AG04450 (cell line): ENCODE measurements around the gene SLC48A1. TPM values are rescaled to one million over a fixed set of nuclear protein-coding genes. Genes with fewer than 3 reads are reported as not detected.

ENCODE experiments used
- CTCF ChIA-PET: fragments of 300-600, 350-600 bp; formaldehyde crosslinking; extraction: SDS; loops from one replicate; lab custom pipeline; 2022; ENCODE audit warnings: antibody characterized with exemption, inconsistent platforms; lab: Charles Lee
- POLR2A ChIA-PET: fragments of 350-600 bp; formaldehyde crosslinking; extraction: SDS; loops from one replicate; lab custom pipeline; 2021; ENCODE audit warnings: antibody characterized with exemption, inconsistent platforms; lab: Yijun Ruan, JAX
- DNase-seq: peaks from one replicate; pipeline ENCODE4 v3.0.0-alpha.2; 2011; ENCODE audit warnings: low read depth, low spot score
- H3K27ac ChIP-seq: one replicate; pipeline ENCODE4 v1.5.1; 2012; ENCODE audit warnings: low read depth, low read length, control low read depth
- H3K27me3 ChIP-seq: one replicate; pipeline ENCODE4 v1.6.0; 2012; ENCODE audit warnings: low read length; ENCODE audit not compliant: control insufficient read depth, insufficient read depth
- H3K4me3 ChIP-seq: 2 replicates; pipeline ENCODE4 v1.5.1; 2011; ENCODE audit warnings: mild to moderate bottlenecking, low read depth, low read length, control low read depth
- H3K9me3 ChIP-seq: 2 replicates; pipeline ENCODE4 v1.5.1; 2012; ENCODE audit warnings: low read length; ENCODE audit not compliant: control insufficient read depth, insufficient read depth
- polyA plus RNA-seq: library from polyadenylated mRNA; depleted of rRNA; stranded (reverse); fragments of >200 nt; gene quantifications from 2 replicates; pipeline ENCODE4 v1.2.3, GENCODE V29; 2011
- TF ChIP-seq, protein P1 (sequence below): IDR thresholded peaks from 2 replicates; pipeline ENCODE4 v1.5.1; 2011; ENCODE audit warnings: low read depth, low read length, control low read depth, inconsistent platforms

SLC48A1 gene
- polyA plus RNA-seq, 1 experiment, result 7.8 TPM

- ChIA-PET POLR2A (interaction anchor here (0.6 kb wide), 1 partner anchor 39 kb away, joined by 8 read pairs; no protein-coding TSS in a partner anchor), CTCF (interaction anchor here (0.6 to 2.7 kb wide), 4 partner anchors 14 to 274 kb away, joined by 3 to 22 read pairs (median 6); no protein-coding TSS in a partner anchor)
- H3K9me3 ChIP-seq, result no peaks in the 10 kb centered on the region; the same call in 1 of the 2 replicates
- TF ChIP-seq, protein P1, sequence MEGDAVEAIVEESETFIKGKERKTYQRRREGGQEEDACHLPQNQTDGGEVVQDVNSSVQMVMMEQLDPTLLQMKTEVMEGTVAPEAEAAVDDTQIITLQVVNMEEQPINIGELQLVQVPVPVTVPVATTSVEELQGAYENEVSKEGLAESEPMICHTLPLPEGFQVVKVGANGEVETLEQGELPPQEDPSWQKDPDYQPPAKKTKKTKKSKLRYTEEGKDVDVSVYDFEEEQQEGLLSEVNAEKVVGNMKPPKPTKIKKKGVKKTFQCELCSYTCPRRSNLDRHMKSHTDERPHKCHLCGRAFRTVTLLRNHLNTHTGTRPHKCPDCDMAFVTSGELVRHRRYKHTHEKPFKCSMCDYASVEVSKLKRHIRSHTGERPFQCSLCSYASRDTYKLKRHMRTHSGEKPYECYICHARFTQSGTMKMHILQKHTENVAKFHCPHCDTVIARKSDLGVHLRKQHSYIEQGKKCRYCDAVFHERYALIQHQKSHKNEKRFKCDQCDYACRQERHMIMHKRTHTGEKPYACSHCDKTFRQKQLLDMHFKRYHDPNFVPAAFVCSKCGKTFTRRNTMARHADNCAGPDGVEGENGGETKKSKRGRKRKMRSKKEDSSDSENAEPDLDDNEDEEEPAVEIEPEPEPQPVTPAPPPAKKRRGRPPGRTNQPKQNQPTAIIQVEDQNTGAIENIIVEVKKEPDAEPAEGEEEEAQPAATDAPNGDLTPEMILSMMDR, result peak; percentile 34
- H3K4me3 ChIP-seq, result peak overlapping the region; percentile 91
- no peak for DNase-seq
- peak overlapping the region; percentile 61 for H3K27ac ChIP-seq
- H3K27me3 ChIP-seq, result no peaks in the 10 kb centered on the region
These were observed 46.3 kb downstream of the SLC48A1 start for GRCh38 chr12:47819138-47819895.

GRCh38 chr12:47819896-47820630 lies 47.0 kb downstream of the SLC48A1 start, which contains the start of gene HDAC7:
TSS of gene HDAC7 (minus strand) at chr12:47819903. CDS start at chr12:47819785, 118 bp downstream.
- no peaks in the 10 kb centered on the region; the same call in 1 of the 2 replicates for H3K9me3 ChIP-seq
- H3K27me3 ChIP-seq, result no peaks in the 10 kb centered on the region
- peak within 1 kb of the TSS; percentile 99 for H3K27ac ChIP-seq
- peak within 1 kb of the TSS; percentile 91 for H3K4me3 ChIP-seq
- no peak for DNase-seq
- TF ChIP-seq, protein P1, result no peak
- CTCF ChIA-PET, result interaction anchor here (0.6 to 2.1 kb wide), 8 partner anchors 11 to 351 kb away, joined by 3 to 13 read pairs (median 4); no protein-coding TSS in a partner anchor
- POLR2A ChIA-PET, result interaction anchor here (0.6 to 1.4 kb wide), 9 partner anchors 9 to 182 kb away, joined by 3 to 19 read pairs (median 11); no protein-coding TSS in a partner anchor

GRCh38 chr12:47820631-47821345 lies 47.8 kb downstream of the SLC48A1 start:
- ChIA-PET POLR2A (interaction anchor here (0.6 to 1.4 kb wide), 9 partner anchors 9 to 181 kb away, joined by 3 to 19 read pairs (median 11); no protein-coding TSS in a partner anchor), CTCF (interaction anchor here (0.6 to 2.1 kb wide), 6 partner anchors 11 to 350 kb away, joined by 4 to 13 read pairs (median 5); no protein-coding TSS in a partner anchor)
- Histone ChIP-seq H3K27ac (peak overlapping the region; percentile 99), H3K9me3 (no peaks in the 10 kb centered on the region; the same call in 1 of the 2 replicates), H3K27me3 (no peaks in the 10 kb centered on the region), H3K4me3 (peak overlapping the region; percentile 91)
- DNase-seq, result peak; percentile 88
- TF ChIP-seq, protein P1, result no peak

GRCh38 chr12:47821346-47821706 lies 48.3 kb downstream of the SLC48A1 start:
- H3K4me3 ChIP-seq, result no peak overlapping the region
- TF ChIP-seq, protein P1, result no peak
- POLR2A ChIA-PET, result interaction anchor here (0.9 to 1.4 kb wide), 6 partner anchors 8 to 17 kb away, joined by 3 to 19 read pairs (median 13); no protein-coding TSS in a partner anchor
- no peaks in the 10 kb centered on the region for H3K27me3 ChIP-seq
- H3K27ac ChIP-seq, result peak overlapping the region; percentile 99
- no peak for DNase-seq
- H3K9me3 ChIP-seq, result no peaks in the 10 kb centered on the region; the same call in 1 of the 2 replicates
- CTCF ChIA-PET, result interaction anchor here (1.2 to 2.1 kb wide), 4 partner anchors 10 to 79 kb away, joined by 4 to 13 read pairs (median 5); no protein-coding TSS in a partner anchor
